ENCODE data around the gene TMEM38A.

Gene TMEM38A, protein sequence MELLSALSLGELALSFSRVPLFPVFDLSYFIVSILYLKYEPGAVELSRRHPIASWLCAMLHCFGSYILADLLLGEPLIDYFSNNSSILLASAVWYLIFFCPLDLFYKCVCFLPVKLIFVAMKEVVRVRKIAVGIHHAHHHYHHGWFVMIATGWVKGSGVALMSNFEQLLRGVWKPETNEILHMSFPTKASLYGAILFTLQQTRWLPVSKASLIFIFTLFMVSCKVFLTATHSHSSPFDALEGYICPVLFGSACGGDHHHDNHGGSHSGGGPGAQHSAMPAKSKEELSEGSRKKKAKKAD

DNA sequence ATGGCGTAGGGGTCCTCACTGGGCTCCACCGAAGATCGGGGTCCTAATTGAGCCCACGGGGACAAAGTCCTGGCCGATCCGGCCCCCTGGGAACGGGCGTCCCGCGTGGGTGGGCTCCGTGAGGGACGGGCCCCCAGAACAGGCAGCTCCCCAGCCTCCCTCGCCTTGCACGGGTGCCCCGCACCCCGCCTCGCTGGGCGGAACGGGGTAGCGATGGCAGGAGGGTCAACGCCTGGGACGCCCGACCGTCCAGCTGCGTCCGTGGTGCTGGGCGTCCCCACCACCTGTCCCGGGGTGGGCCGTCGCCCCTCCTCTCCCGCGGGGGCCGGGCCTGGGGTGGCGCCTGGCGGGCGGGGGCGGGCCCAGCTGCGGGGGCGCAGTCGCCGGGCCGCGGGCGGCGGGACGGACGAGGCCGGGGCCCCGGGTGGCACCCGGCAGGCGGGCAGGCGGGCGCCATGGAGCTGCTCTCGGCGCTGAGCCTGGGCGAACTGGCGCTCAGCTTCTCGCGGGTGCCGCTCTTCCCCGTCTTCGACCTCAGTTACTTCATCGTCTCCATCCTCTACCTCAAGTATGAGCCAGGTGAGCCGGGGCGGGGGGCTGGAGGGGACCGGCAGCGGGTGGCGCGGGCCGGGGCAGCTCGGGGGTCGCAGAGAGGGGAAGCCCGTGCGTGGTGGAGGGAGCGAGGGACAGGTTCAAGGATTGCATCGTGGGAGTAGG lies at the start of gene TMEM38A:
TMEM38A (plus strand) TSS at position 377 of the 717 bp plus-strand sequence; CDS start at position 456, 79 bp downstream.
- DNase-seq = peak; percentile 32 to 43

DNA sequence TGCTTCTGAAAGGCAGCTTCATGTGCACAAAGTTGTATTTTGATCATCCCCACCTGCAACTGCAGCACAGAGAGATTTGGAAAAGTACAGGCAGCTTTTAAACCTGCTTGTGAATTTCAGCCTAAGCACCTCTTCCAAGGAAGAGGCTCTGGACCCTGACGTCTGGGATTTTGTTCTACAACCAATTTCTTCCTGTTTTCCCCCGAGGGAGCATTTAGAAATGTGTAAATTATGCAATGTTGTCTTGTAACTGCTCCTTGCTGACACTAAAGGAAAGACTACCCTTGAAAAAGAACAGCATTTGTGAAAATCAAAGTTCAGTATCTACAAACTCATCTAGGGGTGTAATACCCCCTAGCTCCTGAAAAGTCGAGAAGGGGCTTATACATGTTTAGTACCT lies 48.3 kb upstream of the TMEM38A start:
- no peak for DNase-seq

DNA sequence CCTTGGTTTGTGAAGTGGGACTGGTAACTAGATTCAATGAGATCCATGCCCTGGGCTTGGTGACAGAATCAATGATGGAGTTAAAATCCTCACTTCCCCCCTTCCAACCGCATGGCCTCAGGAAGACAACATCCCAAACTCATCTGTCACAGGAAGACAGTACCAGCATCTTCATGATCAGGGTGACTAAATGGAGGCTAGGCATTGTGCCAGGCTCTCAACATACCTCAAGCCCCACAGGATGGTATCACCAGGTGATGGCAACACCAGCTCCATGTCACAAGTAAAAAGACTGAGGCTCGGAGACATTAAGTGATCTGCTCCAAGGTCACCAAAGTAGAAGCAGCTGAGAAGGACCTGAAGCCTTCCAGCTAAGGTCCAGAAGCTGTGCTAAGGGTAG lies 47.1 kb upstream of the TMEM38A start:
- DNase-seq = no peak

DNA sequence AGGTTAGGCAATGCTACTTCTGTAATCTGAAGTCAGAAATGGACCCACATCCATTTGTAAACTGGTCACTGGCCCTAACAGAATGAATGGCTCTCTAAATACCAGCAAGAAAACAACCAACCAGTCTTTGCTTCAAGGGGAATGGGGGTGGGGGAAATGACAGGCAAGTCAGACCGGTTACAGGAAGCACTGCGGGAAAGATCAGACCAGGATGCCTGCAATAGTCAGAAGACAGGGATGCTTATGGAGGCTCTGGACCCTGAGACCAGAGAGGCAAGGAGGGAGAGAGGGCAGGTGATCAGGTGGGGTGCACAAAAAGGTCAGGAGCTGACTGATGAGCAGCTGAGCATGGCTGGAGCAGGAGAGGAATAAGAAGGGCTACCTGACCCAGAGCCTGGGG lies 46.0 kb upstream of the TMEM38A start:
- no peak for DNase-seq

DNA sequence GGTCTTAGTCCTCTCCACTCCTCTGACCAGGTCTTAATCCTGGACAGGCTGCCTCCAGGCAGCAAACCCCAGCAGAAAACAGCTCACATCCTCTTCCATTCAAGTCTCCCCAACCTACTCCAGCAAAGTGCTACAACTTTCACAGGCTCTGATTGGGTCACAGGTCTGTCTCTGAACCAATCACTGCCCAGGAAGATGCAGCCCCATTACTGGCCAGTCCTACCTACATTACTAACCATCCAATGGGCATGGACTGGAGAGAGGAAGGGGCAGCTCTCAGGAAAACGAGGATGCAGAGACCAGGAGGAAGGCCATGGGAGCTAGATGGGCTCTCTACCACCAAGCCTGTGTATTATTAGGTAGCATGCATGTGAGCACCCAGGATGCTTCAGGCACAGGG lies 45.1 kb upstream of the TMEM38A start:
- DNase-seq = no peak

DNA sequence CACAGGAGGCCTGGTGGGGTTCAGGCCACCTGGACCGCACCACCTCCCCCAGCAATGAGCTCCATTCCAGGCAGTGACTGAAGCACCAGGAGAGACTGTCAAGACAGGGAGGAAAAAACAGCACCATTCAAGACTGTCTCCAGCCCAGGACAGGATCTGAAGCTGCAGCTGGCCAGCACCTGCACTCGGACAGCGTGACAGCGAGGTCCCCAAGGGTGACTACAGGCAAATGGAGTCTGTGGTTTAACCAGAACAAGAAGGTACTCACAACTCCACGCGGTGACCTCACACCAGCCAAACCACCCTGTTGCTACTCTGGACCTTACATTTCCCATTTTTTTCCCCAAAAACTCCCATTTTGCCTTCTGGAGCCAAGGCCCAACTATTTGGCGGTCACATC lies 42.7 kb upstream of the TMEM38A start:
- no peak for DNase-seq

DNA sequence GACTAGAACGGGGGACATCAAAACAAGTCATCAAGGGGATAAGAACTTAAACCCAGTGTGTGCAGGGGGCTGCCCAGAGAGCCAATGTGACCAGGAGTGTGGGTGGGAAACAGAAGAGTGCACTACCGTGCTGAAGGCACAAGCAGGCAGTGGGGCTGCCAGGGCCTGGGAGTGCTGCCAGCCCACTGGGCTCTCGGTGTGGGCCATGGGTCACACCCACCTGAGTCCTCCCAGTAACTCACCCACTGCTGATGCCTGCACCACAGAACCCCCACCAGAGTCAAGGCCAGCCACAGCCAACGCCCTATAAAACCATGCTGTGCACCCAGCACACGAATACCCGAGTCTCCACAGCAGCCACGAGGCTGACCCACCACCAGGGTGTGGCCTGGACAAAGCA lies 41.5 kb upstream of the TMEM38A start:
- DNase-seq = no peak

DNA sequence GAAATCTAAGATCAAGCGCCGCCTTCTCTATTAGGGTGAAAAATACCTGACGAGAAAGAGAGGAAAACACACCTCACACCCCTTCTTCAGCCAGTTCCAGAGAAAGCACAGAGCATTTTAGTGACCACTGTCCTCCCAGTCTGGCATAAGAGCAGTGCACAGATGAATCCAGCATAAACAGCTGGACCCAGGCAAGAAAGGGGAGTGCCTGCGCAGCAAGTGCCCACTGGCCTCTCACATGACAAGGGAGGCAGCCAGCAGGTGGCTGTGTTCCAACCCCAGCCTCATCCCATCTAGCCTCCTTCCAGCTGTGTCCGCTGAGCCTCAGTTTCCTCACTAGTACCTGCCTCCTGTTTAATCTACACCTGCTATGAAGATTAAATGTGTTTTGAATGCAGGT lies 40.9 kb upstream of the TMEM38A start:
- no peak for DNase-seq

DNA sequence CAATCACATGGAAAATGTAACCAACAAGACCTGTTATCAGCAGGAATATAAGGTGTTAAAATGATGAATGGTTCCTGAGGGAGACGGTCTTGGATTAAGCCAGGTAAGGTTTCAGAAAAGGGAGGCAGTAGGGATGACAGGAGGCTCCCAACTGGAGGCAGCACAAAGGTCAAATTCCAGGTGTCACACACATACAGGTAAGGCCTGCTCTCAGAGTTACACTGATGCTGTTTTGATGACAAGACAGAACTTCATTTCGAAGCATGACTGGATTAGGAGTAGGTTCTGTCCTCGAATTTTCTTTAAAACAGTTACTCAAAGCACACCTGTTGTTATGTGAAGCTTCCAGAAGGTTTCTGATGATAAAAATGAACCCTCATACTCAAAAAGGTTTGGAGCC lies 40.4 kb upstream of the TMEM38A start:
- DNase-seq = no peak

DNA sequence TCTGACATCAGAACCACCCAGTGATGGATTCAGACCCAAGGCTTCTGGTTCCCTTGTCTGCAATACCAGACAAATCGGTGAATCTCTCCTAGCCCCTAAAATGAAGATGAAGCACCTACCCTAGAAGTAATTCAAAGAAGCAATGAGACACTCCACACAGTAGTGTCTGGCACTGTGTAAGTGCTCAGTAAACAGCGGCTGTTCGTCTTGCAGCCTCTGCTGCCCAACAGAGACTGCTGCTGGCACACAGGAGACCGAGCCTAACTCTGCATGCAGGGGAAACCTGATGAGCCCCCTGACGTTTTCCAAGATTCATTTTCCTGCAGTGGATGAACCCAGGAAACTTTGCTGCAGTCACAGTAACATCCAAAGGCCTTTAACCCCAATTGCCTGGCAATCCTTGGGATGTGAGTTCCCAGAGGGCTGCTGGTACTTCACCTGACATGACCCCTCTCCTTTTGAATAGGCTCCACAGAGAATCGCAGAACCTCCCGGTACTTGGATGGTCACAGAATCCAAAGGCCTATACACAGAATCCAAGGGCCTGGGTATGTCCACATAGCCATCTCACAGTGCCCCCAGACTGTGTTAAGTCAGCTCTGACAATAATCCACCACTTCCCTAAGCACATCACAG lies 39.7 kb upstream of the TMEM38A start:
- DNase-seq = no peak

DNA sequence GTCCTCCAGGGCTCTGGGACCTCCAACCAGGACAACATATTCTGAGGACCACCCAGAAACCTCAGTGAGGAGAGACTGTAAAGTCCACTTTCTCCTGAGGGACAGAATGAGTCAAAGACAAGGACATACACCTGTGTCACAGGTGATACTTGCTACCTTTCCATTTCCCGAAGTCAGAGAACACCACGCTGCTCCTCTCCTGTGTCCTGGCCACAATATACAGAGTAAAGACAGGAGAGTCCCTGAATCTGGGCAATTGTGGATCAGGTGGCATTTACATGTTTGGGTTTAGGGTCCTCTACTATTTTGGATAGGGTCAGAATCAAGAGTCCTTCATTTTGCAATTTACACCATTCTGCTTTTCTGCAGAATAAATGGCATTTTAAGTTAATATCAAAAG lies 37.9 kb upstream of the TMEM38A start:
- no peak for DNase-seq

DNA sequence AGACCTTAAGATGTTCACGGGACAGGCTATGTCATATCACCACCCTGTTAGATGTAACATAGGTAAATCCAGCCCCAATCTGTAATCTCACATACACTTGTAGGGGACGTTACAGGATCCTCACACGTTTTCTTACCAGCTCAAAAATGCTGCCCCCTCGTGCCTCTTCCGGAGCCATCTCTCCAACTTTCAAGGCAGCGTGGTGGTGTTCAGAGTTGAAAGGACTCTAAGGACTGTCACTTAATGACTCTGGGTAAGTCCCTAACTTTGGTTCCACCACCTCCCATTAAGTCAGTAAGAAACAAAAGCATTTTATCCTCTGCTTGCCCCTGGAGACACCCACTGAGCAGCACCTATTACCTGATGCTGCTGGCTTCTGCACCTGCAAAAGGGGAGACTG lies 37.4 kb upstream of the TMEM38A start:
- DNase-seq = no peak

DNA sequence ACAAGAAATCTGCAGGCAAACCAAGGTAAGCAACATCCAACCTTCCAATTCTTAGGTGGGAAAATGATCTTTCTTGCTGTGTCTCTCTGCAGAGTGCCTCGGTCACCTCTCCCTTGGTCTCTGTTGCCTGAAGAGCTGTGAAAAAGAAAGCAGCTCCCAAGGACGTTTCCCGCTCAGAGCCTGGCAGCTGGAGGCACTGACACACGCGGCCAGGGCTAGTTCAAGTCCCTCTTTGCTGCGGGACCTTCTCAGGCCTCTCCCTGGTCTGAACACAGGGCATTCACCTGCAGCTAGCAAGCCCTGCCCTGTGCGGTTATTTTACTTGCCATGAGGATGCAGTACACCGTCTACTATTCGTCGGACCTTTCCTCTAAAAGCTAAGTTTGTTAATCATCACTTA lies 36.7 kb upstream of the TMEM38A start:
- DNase-seq = no peak

DNA sequence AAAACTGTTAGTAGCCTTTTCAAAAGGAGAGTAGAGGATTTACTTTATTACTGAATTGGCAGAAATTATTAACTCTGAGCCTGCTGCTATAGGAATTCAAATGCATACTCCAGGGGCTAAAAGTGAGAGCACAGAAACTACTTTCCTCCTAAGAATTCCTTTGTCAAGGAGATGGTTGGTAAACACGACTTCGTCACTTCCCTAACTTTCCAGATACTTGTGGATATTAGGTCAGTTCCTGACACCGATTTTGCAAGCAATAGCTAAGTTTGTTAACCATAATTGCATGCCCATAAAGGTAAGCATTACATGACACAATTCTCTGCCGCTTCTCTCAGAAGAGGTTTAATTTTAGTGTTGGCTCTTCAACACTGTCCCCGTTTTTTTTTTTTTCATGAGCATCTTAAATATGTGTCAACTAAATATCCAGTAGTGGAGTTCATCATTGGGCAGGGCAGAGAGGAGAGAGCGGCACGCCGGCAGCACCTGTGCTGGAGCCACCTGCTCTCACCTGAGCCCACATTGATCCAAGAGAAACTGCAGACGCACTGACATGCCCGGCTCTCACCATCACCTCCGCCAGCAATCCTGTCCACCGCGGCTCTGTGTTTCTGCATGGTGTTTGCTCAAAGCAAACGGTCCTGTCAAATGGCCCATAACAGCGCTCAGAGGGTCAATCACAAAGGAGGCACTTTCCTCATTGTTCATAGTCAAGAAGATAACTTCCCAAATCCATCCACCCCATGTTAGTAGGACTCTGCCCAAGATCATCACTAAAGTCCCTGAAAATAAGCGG lies 35.6 kb upstream of the TMEM38A start:
- no peak for DNase-seq

DNA sequence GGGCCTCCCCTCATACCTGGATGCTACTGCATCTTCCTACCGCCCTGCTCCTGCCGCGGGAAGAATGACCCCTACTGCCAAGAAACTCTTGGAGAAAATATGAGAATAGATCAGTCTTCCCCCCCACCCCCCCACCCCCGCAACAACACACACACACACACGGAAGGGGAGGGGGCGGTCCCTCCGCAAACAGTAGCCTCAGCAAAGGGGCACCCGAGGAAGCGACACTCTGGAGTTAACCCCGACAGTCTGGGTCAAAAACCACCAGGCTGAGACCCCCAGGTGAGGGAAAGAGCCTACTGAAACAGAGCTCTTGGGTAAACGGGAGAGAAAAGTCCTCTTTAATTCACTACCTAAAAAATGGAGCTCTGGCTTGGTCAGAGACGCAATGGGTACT lies 34.1 kb upstream of the TMEM38A start:
- DNase-seq = peak in 1 of 2 experiments; percentile 22

DNA sequence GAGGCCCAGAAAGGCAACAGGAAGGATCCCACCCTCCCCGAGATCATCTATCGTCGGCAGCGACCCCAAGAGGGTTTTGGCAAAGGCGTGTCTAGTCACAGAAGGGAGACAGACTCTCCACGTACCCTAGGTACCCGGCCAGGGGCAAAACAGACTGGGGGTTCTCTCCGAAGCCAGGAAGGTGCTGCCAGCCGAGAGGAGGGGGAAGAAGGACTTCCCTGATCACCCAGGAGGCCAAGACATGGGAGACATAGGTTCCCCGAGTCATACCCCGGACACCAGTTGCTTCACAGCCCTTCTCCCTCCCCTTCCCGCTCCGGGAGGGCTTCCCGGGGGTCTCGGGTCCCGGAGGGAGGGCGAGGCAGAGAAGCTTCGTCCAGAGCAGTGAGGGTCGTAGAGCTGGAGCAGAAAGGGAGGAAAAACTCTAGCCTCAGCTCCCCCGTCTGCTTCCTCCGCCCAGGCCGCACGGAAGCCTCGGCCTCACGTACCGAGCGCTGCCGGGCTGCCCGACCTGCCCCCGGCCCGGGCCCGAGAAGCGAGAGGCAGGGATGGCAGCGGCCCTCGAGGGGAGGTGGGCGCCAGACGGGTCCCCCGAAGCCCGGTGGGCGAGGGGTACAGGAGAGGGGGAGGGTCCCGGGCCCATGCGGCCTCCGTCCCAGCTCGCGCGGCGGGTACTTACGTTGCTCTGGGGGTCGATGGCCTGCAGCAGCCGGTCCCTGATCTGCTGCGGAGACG lies 33.6 kb upstream of the TMEM38A start:
- DNase-seq = peak in 1 of 2 experiments; percentile 12

DNA sequence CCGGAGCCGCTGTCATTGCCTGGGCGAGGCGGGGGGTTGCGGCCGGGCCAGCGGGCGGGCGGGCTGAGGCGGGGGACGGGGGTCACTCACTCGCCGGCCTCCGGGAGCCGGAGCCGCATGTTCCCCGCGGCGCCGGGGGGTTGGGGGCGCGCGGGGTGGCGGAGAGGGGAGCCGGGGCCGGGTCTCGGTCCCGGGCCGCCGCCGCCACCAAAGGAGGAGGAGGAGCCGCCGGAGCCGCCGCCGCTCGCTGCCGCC lies 33.1 kb upstream of the TMEM38A start:
- no peak for DNase-seq

DNA sequence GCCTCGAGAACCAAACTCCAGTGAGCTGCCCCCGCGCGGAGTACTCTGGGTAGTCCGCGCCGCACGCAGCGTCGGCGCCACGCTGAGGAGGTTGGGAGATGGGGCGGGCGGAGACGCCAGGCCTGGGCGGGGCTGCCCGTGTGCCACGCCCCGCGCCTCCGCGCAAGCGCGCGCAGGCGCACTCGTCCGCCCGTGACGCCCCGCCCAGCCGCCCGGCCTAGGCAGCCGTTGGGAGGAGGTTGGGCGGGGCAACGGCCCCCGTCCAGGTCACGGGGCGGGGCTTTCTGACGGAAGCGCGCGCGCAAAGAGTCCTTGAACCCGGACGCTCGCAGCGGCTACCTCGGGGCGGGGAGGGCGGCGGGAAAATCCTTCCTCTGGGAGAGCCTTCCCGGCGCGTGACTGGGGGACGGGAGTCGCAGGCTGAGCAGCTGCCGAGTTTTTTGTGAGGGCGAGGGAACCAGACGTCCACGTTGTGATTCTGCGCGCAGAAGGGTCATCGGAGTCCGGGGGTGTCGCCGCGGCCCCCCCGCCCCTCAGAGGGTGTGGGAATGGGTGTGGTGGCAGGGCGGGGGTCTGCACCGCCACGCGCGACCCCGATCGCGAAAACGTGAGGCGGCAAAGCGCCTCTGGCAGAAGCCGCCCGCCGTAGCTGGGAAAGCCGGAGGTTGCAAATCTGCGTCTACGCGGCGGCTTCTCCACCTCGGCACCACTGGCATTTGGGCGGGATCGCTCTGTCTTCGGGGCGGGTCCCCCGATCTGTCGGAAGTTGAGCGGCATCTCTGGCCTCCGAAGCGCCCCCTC lies 32.6 kb upstream of the TMEM38A start, which contains the start of gene MED26:
MED26 (minus strand) TSS at position 22 of the 801 bp plus-strand sequence. CDS start 261 bp downstream, outside the sequence.
- peak; percentile 92 to 97 for DNase-seq

DNA sequence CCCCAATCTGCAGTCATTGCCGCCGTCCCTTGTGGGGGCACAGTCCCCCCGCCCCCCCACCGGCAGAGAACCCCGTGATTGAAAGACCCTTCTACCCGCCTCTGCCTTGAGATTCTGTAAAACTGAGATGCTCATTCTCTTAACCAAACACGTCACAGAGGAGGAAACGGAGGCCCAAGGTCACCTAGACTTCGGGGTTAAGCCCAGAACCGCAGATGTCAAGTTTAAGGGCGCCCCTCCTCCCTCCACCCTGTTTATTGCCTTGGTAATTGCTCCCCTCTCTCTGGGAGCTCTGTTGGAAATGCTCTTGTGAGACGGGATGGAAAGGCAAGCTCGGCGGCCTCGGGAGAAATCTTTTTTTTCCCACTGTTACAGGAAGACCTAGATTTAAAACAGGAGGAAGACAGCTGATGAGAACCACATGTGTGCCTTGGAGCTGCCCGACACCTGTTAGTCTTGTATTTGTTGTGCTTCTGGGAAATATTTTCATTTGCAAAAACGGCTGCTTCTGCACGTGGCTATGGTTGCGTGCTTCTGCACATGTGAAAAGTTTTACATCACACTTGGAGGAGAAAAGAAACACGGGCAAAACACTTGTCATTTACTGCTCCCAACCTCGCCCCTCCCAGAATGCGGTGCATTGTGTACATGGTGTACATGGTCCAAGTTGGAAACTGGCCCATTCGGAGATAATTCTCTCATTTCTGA lies 31.8 kb upstream of the TMEM38A start:
- no peak for DNase-seq

DNA sequence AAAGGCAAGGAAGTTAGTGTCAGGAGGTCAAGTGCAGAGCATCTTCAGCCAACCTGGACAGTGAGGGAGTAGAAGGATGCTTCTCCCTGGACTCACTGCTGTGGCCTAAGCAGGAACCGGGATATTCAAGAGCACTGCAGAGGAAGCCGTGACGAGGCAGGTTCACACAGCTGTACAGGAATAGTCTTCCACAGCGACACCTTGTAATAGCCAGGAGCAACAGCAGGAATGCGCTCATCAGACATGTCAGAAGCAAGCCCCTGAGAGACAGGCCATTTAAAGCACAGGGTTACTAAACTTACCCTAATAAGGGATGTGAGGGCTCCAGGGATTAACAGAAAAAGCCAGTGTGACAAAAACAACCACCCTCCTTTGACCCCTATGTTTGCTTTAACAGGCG lies 29.5 kb upstream of the TMEM38A start:
- DNase-seq = no peak

DNA sequence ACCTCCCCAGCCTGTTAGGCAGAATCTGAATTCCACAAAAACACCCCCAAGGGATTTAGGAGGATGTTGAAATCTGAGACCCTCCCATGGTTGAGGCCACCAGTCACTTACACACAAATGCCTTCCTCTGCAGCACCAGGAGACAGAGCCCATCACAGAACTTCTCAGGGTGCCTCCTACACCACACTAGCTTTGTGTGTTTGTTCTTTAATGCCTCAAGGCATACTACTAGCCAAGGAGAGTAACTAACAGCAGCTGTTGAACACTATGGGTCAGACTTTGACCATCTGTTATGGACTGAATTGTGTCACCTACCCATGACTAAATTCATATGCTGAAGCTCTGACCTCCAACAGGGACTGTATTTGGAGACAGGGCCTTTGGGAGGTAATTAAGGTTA lies 23.4 kb upstream of the TMEM38A start:
- DNase-seq = no peak
